Tibial nerve (tissue), 4 donors: ENCODE results near the gene SLC13A4.

Experiments used
- EP300 ChIP-seq, 2 donors: sonication (generic); formaldehyde crosslinking; IDR thresholded peaks; one replicate each; pipeline ENCODE4 v1.6.1; 2017; ENCODE audit warnings: antibody characterized with exemption in 2 of 2, mild to moderate bottlenecking in 1 of 2
- TF ChIP-seq, protein P1 (sequence below), 5 experiments: fragments of 200-600 bp in 3 of 5; fragments of 450-650 bp in 2 of 5; sonication (generic) in 3 of 5; IDR thresholded peaks; one replicate each; pipeline ENCODE4 v1.5.1; 2016 to 2019; ENCODE audit warnings: antibody characterized with exemption in 5 of 5, mild to moderate bottlenecking in 3 of 5, moderate library complexity in 2 of 5

DNA sequence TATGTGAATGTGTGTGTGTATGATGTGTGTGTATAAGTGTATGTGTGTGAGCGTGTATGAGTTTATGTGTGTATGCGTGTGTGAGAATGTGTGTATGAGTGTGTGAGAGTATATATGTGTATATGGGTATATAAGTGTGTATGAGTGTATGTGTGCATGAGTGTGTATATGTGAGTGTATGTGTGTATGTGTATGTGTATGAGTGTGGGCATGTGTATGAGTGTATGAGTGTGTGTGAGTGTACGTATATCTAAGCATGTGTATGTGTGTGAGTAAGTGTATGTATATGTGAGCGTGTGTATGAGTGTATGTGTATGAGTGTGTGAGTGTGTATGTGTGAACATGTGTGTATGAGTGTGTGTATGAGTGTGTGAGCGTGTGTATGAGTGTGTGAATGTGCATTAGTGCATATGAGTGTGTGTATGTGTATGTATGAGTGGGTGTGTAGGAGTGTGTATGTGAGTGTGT is 12.9 kb downstream of the SLC13A4 start:
- TF ChIP-seq, protein P1, sequence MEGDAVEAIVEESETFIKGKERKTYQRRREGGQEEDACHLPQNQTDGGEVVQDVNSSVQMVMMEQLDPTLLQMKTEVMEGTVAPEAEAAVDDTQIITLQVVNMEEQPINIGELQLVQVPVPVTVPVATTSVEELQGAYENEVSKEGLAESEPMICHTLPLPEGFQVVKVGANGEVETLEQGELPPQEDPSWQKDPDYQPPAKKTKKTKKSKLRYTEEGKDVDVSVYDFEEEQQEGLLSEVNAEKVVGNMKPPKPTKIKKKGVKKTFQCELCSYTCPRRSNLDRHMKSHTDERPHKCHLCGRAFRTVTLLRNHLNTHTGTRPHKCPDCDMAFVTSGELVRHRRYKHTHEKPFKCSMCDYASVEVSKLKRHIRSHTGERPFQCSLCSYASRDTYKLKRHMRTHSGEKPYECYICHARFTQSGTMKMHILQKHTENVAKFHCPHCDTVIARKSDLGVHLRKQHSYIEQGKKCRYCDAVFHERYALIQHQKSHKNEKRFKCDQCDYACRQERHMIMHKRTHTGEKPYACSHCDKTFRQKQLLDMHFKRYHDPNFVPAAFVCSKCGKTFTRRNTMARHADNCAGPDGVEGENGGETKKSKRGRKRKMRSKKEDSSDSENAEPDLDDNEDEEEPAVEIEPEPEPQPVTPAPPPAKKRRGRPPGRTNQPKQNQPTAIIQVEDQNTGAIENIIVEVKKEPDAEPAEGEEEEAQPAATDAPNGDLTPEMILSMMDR (IDR thresholded peaks at IDR 0.05) = no peak
- no peak for TF ChIP-seq EP300 (IDR thresholded peaks at IDR 0.05)
